HG02943 (cell line): Measurements from ENCODE around the gene PCGF3.
"Not testable (repeated sequence)": the region's sequence is repeated elsewhere in the genome, so short reads cannot be mapped to it uniquely, and the experiment has no call there.

Source experiments
- ATAC-seq: cut with Tn5 transposase; IDR thresholded peaks from one replicate; pipeline ENCODE4 v1.9.1; 2021; ENCODE audit warnings: mild to moderate bottlenecking, low read depth, moderate library complexity; ENCODE audit not compliant: unreplicated experiment

The PCGF3 gene

DNA sequence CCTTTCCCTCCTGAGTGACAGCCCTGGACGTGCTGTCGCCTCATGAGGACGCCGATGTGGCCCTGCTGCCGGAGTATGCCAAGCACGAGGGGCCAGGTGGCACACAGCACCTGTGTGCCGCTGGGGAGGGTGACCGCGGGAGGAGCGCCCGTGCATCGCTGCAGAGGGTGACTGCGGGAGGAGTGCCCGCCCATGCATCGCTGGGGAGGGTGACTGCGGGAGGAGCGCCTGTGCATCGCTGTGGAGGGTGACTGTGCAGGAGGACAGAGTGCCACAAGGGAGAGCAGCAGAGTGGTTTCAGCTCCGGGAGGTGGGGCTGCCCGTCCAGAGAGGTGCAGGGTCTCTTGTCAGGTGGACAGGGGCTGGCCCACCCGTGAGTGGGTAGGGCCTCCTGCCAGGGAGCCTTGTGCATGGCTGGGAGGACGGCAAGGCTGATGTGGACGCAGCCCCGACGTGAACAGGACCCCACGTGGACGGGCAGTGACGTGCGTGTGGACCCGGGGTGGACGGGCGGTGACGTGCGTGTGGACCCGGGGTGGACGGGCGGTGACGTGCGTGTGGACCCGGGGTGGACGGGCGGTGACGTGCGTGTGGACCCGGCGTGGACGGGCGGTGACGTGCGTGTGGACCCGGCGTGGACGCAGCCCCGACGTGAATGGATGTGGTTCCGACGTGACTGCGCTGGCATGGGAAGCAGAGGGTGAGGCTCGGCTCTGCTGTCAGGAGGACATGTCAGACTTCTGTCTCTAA, 14.7 kb downstream of the PCGF3 start:
- ATAC-seq: no peak

DNA sequence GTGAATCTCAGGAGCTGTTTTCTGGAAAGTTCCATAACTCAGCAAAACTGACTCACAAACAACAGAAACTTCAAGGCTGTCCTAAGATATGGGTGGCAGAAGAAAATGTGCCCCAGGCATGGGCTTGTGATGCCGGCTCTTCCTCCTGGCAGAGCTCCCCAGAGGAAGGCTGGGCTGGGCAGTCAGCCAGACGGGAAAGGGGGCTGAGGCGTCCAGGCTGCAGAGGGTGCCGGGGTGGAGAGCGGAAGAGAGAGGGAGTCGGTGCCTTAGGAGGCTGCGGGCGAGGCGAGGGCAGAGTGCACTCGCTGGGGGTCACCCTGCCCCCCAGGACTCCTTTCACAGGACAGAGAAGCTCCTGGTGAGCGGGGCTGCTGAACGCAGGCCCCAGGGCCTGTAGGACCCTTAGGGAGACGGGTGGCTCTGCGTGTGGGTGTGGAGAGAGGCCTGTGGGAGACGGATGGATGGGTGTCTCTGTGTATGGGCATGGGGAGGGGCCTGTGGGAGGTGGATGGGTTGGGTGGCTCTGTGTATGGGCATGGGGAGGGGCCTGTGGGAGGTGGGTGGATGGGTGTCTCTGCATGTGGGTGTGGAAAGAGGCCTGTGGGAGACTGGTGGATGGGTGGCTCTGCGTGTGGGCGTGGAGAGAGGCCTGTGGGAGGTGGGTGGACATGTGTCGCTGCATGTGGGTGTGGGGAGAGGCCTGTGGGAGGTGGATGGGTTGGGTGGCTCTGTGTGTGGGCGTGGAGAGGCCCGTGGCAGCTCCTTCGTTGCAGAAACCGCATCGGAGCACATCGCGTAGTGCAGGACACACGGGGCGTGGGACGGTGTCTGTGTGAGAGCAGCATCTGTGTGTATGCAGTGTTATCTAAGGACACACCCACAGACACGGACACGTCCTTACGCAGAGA, 15.9 kb downstream of the PCGF3 start:
- ATAC-seq: no peak

DNA sequence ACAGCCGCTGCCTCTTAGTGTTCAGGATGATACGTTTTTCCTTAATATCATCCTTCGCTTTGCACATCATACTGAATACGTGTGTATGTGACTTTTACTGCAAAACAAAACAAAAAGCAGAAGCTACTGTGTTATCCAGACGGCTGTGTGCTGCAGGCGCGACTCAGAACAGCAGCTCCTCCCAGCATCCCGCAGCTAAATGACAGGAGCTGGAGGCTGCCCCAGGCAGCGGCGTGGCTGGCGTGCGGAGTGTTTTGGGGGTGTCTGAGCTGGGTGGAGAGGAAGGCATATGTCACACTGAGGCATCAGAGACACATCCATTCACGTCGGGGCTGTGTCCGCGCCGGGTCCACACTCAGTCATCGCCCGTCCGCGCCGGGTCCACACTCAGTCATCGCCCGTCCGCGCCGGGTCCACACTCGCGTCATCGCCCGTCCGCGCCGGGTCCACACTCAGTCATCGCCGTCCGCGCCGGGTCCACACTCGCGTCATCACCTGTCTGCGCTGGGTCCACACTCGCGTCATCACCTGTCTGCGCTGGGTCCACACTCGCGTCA, 16.6 kb downstream of the PCGF3 start:
- no peak for ATAC-seq

DNA sequence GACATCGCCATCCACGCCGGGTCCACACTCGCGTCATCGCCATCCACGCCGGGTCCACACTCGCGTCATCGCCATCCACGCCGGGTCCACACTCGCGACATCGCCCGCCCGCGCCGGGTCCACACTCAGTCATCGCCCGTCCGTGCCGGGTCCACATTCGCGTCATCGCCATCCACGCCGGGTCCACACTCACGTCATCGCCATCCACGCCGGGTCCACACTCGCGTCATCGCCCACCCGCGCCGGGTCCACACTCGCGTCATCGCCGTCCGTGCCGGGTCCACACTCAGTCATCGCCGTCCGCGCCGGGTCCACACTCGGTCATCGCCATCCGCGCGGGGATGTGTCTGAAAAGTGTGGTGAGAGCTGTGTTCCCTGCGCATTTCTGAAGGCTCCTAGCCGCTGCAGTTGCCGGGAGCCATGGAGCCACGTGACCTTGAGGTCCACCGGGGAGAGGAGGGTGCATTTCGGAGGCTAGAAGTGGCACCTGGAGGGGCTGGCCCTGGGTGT, 17.3 kb downstream of the PCGF3 start:
- no peak for ATAC-seq

- ATAC-seq: no peak
These were observed 18.3 kb downstream of the PCGF3 start for GRCh38 chr4:723751-724530.

DNA sequence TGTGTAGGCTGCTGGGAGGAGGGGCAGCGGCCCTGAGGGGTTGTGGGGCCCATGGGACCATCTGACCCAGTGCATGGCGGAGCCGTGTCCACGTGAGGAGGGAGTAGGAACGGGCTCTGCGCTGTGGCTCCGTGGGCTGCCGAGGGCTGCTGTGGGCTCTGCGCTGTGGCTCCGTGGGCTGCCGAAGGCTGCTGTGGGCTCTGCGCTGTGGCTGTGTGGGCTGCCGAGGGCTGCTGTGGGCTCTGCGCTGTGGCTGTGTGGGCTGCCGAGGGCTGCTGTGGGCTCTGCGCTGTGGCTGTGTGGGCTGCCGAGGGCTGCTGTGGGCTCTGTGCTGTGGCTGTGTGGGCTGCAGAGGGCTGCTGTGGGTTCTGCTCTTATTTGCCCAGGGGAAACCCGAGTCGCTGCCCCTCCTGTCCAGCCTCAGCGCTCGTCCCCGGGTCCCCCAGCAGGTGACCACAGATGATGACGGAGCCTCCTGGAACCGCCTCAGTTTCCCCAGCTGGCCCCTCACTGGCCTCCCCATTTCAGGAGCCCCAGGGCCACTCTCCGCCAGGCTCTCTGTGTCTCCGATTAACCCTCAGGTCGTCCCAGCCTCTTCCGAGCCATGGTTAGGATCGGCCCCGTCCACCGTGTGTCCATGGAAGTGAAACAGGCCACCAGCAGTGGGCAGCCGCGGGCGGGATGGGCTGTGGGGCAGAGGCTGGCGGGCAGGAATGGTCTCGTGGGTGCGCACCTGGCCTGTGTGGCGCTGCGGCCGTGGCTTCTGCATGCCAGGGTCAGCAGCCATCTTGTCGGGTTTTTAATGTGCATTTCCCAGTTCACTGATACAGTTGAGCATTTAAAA, 20.0 kb downstream of the PCGF3 start:
- no peak for ATAC-seq

- no peak for ATAC-seq
These were observed 20.7 kb downstream of the PCGF3 start for GRCh38 chr4:726235-726787.

- ATAC-seq: no peak
These were observed 21.2 kb downstream of the PCGF3 start for GRCh38 chr4:726838-727237.

DNA sequence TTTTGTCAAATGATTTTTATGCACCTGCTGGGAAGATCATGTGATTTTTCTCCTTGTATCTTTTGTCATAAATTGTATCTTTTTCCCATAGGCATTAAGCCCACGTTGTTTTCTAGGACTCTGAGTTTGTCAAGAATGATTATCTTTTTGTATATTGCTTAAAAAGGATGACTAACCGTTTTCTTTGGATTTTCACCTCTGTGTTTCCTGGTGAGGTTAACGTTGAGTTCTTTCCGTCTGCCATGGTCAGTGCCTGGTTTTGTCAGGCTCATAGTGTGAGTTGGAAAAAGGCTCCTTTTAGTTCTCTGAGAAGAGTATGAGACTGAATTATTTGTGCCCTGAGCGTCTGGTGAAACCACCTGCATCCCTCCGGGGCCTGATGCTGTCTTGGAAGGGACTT, 21.9 kb downstream of the PCGF3 start:
- no peak for ATAC-seq

GRCh38 chr4:729336-730315, 24.0 kb downstream of the PCGF3 start:
- no peak for ATAC-seq

DNA sequence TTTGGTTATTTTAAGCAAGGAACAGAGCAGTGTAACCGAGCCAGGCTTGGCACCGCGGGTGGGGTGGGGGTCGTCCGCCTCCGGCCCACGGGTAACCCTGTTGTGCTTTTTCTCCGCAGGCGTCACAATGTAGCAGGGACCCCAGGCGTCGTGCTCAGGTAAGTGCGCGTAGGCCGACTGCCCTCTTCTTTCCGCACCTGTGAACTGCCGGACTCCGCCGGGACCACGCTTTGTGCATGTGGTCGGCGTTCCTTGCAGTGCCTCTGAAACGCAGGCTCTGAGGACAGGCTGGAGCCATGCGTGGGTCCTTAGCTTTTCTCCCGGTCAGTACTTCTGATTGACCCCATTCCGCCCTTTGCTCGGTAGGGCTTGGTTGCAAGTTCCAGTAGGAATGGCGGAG, 24.9 kb downstream of the PCGF3 start:
- ATAC-seq: no peak

GRCh38 chr4:730946-731904, 25.6 kb downstream of the PCGF3 start:
- ATAC-seq: not testable (repeated sequence)

DNA sequence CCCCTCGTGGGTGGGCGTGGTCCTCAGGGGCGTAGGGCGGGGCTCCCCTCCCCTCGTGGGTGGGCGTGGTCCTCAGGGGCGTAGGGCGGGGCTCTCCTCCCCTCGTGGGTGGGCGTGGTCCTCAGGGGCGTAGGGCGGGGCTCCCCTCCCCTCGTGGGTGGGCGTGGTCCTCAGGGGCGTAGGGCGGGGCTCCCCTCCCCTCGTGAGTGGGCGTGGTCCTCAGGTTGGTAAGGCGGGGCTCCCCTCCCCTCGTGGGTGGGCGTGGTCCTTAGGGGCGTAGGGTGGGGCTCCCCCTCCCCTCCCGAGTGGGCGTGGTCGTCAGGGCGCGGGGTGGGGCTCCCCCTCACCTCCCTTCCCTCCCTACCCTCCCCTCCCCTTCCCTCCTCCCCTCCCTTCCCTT, 26.3 kb downstream of the PCGF3 start:
- ATAC-seq: not testable (repeated sequence)

DNA sequence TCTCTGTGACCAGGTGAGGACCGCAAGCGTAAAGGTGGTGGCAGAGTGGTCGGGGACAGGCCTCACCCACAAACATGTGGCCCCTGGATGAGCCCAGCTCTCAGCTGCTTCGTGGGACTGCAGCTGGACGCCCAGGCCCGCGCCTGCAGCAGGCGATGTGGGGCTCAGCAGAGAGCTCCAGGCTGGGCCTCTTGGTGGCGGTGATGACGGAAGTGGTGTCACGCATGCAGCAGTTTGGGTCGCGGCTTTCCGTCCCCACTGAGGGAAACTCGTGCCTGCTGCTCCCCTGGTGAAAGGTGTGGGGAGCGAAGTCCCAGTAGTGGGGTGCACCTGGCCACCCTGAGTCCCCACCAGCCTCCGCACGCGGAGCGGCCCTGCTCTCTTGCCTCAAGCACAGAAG, 26.9 kb downstream of the PCGF3 start:
- no peak for ATAC-seq

DNA sequence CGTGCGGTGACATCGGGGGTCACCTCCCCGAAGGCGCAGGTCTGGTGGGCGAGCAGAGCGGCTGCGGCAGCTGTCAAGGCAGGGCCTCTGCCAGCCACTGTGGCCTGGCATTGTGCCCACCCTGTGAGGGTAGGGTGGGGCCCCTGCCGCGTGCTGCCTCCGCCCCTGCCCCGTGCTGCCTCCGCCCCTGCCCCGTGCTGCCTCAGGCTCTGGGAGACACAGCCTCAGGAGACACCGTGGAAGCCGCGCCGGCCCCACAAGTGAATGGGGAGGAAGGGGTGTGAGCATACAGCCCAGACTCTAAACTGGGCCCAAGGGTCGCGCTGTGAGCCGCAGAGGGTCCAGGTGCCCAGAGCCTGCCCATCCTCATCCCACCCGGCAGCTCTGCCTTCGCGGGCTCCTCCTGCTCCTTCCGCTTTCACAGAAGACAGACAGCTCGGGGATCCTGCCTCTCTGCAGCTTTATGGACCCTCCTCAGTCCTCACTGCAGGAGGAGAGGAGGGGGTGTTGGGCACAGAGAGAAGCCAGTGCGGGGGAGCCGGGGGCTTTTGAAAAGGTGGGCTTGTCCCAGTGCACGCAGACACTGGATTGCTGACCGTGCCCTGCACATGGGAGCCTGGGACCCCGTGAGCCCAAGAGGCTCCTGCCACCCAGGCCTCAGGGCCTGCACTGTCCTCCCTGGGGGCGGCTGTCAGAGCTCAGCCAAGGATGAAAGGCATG, 27.4 kb downstream of the PCGF3 start:
- no peak for ATAC-seq

- ATAC-seq: no peak
These were observed 28.0 kb downstream of the PCGF3 start for GRCh38 chr4:733631-733980.
